ENCODE results near the gene CAPN3. TPM values are rescaled to one million over a fixed set of nuclear protein-coding genes. Genes with fewer than 3 reads are reported as not detected.
A peak's percentile ranks its signal among the peaks of the same experiment; 100 is the strongest.

The CAPN3 gene
- total RNA-seq, 2 experiments from 2014 or later: 1.5 to 1.6 TPM

- Histone ChIP-seq H3K9me2 (ENCODE audit: insufficient read depth, low read length) (no peaks in the 10 kb centered on the region), H3K4me2 (ENCODE audit: low read length) (no peak overlapping the region), H3K4me3 (ENCODE audit: low read depth, low read length, poor library complexity, severe bottlenecking) (no peak overlapping the region), H3K79me2 (ENCODE audit: insufficient read depth, low read depth, low read length) (no peaks in the 10 kb centered on the region), H2AFZ (ENCODE audit: low read length) (no peak overlapping the region), H3K9me3 (ENCODE audit: low read length) (peaks cover 14% of the 10 kb centered on the region; the same call in 1 of the 2 replicates), H3K4me1 (ENCODE audit: insufficient read depth, low read length, poor library complexity, severe bottlenecking) (no peaks in the 10 kb centered on the region), H3K36me3 (ENCODE audit: insufficient read depth, low read length) (no peaks in the 10 kb centered on the region), H4K20me1 (ENCODE audit: insufficient read depth, low read length) (no peaks in the 10 kb centered on the region), H3K27ac (ENCODE audit: low read depth, low read length, poor library complexity, severe bottlenecking) (no peak overlapping the region)
- no peak for TF ChIP-seq CTCF (conservative IDR thresholded peaks at IDR 0.05; ENCODE audit: low read length)
- no peak for TF ChIP-seq EZH2phosphoT487 (IDR thresholded peaks at IDR 0.05; ENCODE audit: borderline replicate concordance, low read depth, low read length)
- POLR2A ChIA-PET: no interaction called here
- intact Hi-C loops (cut with micrococcal nuclease; ENCODE audit: unreplicated experiment): no loop called here
- BruUV-seq (replicated peaks): no TSS peak
- no peak for DNase-seq (ENCODE audit: low spot score)
- CTCF ChIA-PET (ENCODE audit: unreplicated experiment): no interaction called here
Observed at GRCh38 chr15:42378011-42378410, 18.7 kb downstream of the CAPN3 start.

GRCh38 chr15:42384597-42384996, 25.3 kb downstream of the CAPN3 start:
- CTCF ChIA-PET (ENCODE audit: unreplicated experiment): no interaction called here
- no peak for TF ChIP-seq CTCF (conservative IDR thresholded peaks at IDR 0.05; ENCODE audit: low read length)
- TF ChIP-seq EZH2phosphoT487 (IDR thresholded peaks at IDR 0.05; ENCODE audit: borderline replicate concordance, low read depth, low read length): no peak
- POLR2A ChIA-PET: interaction anchor here (1.2 kb wide), 1 partner anchor 57 kb away, joined by 3 read pairs; no protein-coding TSS in a partner anchor
- no peaks in the 10 kb centered on the region for H4K20me1 ChIP-seq (ENCODE audit: insufficient read depth, low read length)
- H2AFZ ChIP-seq (ENCODE audit: low read length): no peak overlapping the region
- peaks cover 7% of the 10 kb centered on the region for H3K4me1 ChIP-seq (ENCODE audit: insufficient read depth, low read length, poor library complexity, severe bottlenecking)
- no peak for DNase-seq (ENCODE audit: low spot score)
- H3K4me2 ChIP-seq (ENCODE audit: low read length): no peak overlapping the region
- H3K4me3 ChIP-seq (ENCODE audit: low read depth, low read length, poor library complexity, severe bottlenecking): no peak overlapping the region
- no peaks in the 10 kb centered on the region for H3K9me3 ChIP-seq (ENCODE audit: low read length)
- H3K27ac ChIP-seq (ENCODE audit: low read depth, low read length, poor library complexity, severe bottlenecking): no peak overlapping the region
- no TSS peak for BruUV-seq (replicated peaks)
- no peaks in the 10 kb centered on the region for H3K9me2 ChIP-seq (ENCODE audit: insufficient read depth, low read length)
- no peaks in the 10 kb centered on the region for H3K79me2 ChIP-seq (ENCODE audit: insufficient read depth, low read depth, low read length)
- no peaks in the 10 kb centered on the region for H3K36me3 ChIP-seq (ENCODE audit: insufficient read depth, low read length)
- intact Hi-C loops (cut with micrococcal nuclease; ENCODE audit: unreplicated experiment): loop anchor here (2.0 kb wide), 2 partner anchors 248 to 318 kb away; no protein-coding TSS in a partner anchor

GRCh38 chr15:42385206-42385979, 26.1 kb downstream of the CAPN3 start:
- Histone ChIP-seq H3K9me2 (ENCODE audit: insufficient read depth, low read length) (no peaks in the 10 kb centered on the region), H3K36me3 (ENCODE audit: insufficient read depth, low read length) (no peaks in the 10 kb centered on the region), H4K20me1 (ENCODE audit: insufficient read depth, low read length) (no peaks in the 10 kb centered on the region), H3K9me3 (ENCODE audit: low read length) (no peaks in the 10 kb centered on the region), H3K79me2 (ENCODE audit: insufficient read depth, low read depth, low read length) (no peaks in the 10 kb centered on the region), H2AFZ (ENCODE audit: low read length) (no peak overlapping the region), H3K4me2 (ENCODE audit: low read length) (no peak overlapping the region), H3K27ac (ENCODE audit: low read depth, low read length, poor library complexity, severe bottlenecking) (no peak overlapping the region), H3K4me3 (ENCODE audit: low read depth, low read length, poor library complexity, severe bottlenecking) (no peak overlapping the region), H3K4me1 (ENCODE audit: insufficient read depth, low read length, poor library complexity, severe bottlenecking) (peaks cover 7% of the 10 kb centered on the region)
- TF ChIP-seq CTCF (conservative IDR thresholded peaks at IDR 0.05; ENCODE audit: low read length) (peak; percentile 95), EZH2phosphoT487 (IDR thresholded peaks at IDR 0.05; ENCODE audit: borderline replicate concordance, low read depth, low read length) (no peak)
- CTCF ChIA-PET (ENCODE audit: unreplicated experiment): no interaction called here
- POLR2A ChIA-PET: interaction anchor here (1.2 kb wide), 1 partner anchor 56 kb away, joined by 3 read pairs; no protein-coding TSS in a partner anchor
- DNase-seq (ENCODE audit: low spot score): peak; percentile 73
- no TSS peak for BruUV-seq (replicated peaks)
- intact Hi-C loops (cut with micrococcal nuclease; ENCODE audit: unreplicated experiment): loop anchor here (2.0 kb wide), 2 partner anchors 249 to 319 kb away; no protein-coding TSS in a partner anchor
